ENCODE data around the gene PDE6C.

Gene PDE6C

DNA sequence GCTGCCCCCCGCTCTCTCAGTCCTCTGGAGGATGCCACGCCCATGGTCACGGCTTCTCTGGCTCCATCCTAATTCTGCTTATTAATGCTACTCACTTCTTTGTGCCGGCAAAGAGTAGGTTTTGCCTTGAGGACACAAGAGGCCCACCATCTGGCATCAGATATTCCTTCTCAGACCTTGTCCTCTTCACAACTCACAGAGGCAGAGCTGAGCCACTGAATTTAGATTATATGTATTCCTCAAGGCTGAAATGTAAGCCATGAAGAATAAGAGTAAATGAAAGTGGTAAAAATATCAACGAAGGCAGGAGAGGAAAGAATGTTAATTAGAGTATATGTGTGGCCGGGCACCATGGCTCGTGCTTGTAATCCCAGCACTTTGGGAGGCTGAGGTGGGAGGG is 17.8 kb upstream of the PDE6C start:
- DNase-seq (ENCODE audit: low read depth in 3 of 3): no peak

DNA sequence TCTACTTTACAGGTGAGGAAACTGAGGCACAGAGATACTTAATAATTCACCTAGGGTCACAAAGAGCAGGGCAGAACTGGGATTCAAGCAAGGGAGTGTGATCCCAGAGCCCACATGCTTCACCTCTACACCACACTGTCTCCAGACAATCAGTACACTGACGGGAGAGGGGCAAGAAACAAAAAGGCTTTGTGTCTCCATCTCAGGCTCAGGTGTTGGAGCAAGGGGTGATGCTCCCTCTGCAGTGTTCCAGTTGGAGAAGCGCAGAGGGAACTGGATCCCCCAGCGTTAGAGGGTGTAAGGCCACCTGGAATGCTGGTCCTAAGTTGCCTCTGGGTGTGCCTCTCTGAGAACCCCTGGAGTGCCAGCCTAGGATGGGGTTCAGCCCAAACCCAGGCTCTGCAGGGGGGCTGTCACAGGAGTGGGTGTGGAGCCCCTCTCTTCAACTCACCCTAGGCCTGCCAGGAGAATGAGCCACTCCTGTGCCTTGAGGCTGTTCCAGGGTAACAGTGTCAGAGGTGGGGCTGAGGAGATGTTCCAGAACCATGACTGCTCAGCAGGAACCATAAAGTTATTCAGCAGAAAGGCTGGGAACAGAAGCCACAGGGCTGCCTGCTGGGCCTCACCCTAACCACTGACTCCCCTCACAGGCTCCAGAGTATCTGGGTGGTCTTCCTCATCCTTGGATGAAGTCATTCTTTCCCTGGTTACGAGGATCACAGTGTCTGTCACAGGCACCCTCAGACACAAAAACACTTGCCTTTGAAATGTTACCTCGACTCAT is 16.8 kb upstream of the PDE6C start:
- no peak for DNase-seq (ENCODE audit: low read depth in 3 of 3)

DNA sequence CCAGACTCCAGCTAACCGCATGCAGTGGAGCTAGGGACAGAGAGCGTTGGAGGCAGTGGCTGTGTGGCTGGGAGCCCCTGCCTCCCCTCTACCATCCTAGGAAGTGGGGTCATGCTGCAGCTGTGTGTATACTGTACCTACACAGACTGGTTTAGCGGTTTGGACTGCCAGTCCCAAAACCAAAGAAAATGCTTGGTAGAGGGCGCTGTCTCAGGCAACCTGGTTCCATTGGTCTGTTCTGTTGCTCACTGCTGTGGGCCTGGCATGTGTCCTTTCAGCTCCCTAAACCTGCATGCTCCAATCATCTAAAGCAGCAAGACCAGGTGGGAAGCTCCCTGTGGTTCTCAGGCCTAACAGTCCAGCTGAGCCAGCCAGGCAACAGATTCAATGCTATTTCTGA is 15.8 kb upstream of the PDE6C start:
- no peak for DNase-seq (ENCODE audit: low read depth in 3 of 3)

DNA sequence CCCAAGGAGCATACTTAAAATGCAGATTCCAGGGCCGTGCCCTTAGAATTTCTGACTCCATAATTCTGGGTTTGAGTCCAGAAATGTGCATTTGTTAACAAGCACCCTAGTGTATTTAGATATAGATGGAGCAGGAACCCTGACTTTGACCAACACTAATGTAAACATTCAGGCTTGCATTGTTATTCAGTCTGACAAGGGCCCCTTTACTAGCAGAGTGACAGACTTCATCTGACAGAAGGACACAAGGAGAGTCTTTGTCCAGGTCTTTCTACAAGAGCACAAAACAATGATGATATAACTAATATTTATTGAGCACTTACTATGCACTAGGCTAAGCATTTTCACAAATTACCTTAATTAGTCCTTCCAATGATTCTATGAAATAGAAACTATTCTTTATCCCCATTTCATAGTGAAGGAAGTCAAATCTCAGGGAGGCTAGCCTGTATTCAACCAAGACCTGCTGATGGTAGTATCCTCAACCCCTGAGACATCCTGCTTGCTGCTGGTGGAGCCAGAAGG is 15.2 kb upstream of the PDE6C start:
- no peak for DNase-seq (ENCODE audit: low read depth in 3 of 3)

DNA sequence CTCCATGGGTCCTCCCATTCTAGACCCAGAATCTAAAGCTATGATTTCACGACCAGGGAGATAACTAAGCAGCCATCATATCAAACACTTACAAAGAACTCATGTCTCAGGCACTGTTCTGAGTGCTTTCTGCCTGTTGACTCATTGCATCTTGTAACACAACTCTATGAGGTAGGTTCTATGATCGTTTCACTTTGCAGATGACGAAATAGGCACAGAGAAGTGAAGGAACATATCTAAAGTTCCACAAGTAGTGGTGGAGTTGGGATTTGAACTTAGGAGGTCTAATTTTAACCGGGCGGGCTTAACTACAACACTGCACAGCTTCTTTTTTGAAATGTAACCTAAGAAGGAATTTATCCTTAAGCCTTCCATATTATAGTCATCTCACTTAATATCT is 14.2 kb upstream of the PDE6C start:
- no peak for DNase-seq (ENCODE audit: low read depth in 3 of 3)

DNA sequence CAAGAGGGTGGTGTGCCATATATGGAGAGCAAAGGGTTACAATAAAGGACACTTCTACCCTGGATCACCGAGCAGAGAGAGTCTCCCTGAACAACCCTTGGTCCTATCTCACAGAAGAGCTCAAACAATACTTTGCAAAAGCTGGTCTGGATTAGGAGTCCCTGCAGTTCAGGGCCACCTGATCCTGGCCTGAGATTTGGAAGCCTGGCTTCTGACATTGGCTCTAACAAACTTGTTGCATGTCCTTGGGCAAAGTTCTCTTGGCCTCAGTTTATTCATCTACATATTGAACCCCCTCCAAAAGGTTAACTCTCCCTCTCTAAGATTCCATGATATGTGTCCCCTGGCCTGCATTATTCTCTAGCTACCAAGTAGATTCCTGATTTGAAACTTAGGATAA is 13.0 kb upstream of the PDE6C start:
- no peak for DNase-seq (ENCODE audit: low read depth in 3 of 3)

DNA sequence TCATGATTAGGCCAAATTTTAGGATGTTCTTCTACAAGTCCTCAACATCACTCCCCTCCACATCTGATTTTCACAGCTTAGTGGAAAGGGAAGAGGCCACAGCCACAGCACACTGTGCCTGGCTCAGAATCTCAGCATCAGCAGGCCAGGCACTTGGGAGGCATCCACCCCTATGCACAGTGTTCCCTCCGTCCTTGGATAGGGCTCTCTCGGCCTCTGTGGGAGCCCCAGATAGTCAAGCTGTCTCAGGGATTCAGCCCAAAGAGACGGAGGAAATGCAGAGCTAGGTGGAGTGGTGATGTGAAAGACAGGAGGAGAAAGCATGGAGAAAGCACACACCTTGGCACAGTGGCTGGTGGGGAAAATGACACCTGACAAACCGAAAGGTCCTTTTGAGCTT is 12.6 kb upstream of the PDE6C start:
- no peak for DNase-seq (ENCODE audit: low read depth in 3 of 3)

DNA sequence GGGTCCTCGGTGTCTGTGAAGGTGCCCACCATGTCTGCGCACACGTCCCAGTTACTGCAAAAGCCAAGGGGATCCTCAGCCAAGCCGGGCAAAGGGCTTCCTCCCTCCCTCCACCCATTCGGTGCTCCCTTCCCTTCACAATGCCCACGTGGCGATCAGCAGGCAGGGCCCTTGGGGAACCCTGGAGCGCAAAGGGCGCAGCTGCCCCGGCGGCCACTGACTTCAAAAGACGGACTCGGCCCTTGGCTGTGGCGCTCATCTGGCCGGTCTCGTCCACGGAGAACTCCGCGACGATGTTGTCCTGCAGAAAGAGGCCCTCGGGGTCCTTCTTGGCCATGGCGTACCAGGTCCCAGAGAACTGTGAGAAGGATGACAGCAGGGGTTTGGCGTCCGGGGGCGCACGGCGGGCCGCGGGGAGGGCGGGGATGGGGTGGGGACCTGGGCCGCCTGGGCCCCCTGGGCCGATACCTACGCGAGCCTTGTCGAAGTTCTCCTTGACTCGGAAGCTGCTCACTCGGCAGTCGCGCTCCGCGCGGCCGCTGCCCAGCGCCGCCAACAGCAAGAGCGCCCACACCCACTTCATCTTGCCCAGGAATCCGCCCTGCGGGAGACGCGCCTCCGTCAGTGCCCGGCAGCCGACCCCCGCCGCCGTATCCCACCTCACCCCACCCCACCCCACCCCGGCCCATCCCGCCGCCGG is 11.7 kb upstream of the PDE6C start:
- no peak for DNase-seq (ENCODE audit: low read depth in 3 of 3)

DNA sequence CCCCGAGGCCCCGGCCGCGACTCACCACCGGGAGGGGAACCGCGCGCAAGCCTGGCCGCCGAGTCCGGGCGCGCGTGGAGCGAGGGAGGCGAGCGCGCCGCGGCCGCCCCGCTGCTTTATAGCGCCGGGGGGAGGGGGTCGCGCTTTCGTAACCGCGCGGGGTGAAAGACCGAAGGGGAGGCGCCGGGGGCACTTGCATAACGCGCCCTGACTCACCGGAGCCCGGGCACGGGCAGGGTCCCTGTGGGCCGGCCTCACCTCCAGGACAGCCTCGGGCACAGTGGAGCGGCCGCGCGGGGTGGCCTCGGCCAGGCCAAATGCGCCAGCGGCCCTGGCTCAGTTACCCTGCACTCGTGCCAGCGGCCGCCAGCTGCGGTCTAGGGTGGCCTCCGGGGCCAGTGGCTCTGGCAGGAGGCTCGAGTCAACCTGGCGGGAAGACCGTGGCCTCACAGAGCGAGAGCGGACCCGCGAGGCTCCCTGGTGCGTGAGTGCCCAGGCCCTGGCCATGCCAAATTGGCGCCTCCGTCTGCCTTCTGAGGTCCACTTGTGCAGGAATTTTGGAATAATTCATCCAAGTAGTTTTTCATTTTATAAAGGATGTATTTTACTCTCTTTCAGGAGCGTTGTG is 11.1 kb upstream of the PDE6C start, which contains the start of gene RBP4:
Gene RBP4 (minus strand): TSS at position 90 of the 628 bp plus-strand sequence. CDS start 207 bp downstream, outside the sequence.
- DNase-seq (ENCODE audit: low read depth in 3 of 3): no peak

DNA sequence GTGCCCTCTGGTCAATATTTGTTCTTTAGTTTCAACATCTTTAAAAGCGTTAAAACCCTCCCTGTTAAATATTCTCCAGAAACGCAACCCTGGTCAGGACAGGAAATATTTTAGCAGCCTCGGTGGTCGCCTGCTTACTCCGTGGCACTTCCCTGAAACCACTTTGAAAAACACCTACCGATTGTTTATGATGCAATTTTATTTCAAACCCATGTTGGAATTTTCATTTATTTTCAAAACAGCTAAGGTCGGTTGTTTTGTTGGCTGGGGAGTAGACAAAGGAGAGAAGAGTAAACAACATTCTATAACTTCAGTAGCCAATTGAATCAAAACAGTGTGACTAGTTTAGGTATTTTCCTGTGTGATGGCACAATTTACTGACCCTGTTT is 10.6 kb upstream of the PDE6C start:
- no peak for DNase-seq (ENCODE audit: low read depth in 3 of 3)

DNA sequence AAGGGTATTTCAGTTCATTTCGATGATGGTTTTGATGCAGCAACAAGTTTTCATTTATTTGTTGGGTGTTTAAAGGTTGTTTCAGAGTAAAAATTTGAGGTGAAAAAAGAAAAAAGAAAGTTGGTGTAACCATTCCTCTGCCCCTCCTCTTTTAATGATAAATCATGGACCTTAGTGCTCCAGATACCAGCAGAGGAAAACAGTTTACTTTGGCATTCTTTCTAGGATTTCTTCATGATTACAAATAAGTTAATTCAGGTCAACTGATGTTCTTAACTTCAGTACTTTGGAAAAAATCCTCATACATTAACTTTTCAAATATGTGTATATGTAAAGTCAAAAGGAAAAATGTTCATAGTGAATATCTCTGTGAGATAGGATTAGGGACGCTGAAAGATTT is 9.3 kb upstream of the PDE6C start:
- DNase-seq (ENCODE audit: low read depth in 3 of 3): no peak

DNA sequence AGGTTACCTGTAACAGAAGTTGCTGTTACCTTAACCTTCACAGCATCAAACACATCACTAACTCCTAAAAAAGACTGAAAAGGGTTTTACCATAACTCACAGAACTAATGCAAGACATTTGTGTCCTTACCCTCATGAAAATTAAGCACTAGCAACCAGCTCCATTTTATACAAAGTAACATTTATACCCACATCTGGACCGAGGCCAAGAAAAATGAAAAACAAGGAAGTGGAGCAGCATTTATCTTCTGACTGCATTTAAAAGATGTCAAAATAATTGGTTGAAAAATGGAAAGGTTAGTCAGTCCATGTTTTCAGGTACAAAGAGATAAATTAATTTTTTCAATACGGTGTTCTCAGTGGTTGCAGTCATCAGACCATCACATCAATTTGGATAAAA is 8.2 kb upstream of the PDE6C start:
- no peak for DNase-seq (ENCODE audit: low read depth in 3 of 3)

DNA sequence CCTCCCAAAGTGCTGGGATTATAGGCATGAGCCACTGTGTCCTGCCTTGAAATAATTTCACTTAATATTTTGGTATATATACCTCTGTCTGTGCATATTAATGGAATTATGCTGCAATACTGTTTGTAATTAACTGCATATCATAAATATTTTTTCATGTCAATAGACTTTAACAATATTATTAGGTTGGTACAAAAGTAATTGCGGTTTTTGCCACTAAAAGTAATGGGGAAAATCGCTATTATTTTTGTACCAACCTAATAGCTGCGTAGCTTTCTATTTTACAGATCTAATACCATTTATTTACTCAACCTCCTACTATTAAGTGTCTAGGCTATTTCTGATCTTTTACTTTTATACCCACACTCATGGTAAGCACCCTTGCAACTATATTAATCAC is 3.9 kb upstream of the PDE6C start:
- no peak for DNase-seq (ENCODE audit: low read depth in 3 of 3)

DNA sequence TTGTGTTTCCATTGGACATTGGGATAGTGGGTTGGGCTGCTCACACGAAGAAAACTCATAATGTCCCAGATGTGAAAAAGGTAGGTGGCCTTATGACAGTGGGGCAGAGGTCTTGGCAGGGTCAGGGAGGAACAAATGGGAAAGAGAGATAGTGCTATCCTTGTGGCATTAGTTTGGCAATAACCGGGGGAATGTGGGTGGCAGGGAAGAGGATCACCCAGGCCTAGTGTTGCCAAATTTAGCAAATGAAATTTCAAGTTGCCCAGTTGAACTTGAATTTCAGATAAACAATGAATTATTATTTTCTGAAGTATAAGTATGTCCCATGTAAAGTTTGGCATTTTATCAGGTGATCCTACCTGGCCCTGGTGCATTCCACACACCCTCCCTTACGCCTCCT is 789 bp downstream of the PDE6C start:
- DNase-seq (ENCODE audit: low read depth in 3 of 3): no peak

DNA sequence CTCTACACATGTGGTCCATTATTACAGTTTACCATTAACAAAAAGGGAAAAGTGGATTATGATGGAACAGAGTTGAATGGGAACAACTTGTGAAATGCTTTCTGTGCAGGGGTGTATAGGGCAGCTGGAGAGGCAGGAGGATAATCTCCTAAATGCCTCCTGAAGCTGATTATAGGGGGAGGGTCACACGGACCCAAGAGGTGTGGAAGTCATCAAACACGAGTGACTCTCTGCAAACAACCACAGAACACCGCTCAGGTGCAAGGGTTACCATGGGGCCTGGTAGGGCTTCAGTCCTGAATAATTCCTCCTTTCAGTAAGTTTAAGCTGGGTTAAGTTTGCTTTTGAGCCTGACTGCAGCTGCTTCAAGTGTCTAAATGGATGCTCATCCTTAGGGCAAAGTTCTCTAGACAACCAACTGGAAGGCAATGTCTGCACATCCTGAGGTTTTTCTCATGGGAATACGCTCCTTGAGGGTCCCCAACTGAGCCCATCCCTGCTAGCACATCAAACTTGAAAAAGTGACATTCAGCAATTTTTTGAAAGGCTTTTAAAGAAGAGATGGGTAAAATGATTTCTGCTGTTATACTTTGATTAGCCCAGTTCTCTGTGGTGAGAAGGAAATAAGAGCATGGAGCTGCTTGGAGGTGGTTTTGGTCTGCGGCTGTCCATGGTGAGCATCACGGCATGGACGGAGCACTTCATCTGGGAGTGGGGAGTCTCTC is 1.9 kb downstream of the PDE6C start:
- DNase-seq (ENCODE audit: low read depth in 3 of 3): no peak

DNA sequence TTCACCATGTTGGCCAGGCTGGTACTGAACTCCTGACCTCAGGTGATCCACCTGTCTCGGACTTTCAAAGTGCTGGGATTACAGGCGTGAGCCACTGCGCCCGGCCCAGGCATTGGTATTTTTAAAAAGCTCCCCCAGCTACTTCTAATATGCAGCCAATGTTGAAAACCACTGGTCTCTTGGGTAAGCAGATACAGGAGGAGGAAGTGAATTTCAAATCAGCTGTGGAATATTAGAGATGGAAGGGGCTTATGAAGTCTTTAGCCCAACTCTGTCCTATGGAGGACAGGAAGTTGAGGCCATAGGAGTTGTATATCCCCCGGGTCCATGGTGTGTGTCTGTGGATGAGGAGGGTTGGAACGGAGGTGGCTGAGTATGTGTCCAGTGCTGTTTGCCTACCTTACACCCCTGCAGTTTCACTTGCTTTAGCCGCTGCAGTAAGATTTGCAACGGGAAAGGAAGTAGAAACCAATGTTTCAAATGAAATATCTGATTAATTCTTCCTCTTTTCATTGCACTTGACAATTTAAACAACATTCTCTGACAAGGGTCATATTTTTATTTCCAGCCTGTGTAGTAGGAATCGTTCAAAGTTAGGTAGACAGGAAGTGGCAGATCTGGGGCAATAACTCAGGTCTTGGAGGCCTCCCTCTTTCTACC is 3.4 kb downstream of the PDE6C start:
- DNase-seq (ENCODE audit: low read depth in 3 of 3): no peak

DNA sequence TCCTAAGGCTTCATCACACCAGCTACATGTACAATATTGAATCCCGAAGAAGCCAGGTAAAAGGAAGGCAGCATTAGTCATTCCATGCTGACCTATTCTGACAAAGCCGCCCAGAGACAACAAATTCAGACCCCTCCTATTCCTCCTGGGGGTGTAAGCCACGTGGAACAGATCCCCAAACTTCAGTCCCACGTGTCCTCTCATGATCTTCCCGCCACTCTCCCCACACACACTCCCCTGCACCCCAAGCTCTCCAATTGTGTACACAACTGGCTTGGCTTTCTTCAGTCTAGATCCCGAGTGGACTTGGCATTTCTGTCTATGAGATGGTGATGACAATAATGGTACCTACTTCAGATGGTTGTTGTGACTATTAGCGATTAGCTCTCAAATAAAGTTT is 8.6 kb downstream of the PDE6C start:
- DNase-seq (ENCODE audit: low read depth in 3 of 3): no peak

DNA sequence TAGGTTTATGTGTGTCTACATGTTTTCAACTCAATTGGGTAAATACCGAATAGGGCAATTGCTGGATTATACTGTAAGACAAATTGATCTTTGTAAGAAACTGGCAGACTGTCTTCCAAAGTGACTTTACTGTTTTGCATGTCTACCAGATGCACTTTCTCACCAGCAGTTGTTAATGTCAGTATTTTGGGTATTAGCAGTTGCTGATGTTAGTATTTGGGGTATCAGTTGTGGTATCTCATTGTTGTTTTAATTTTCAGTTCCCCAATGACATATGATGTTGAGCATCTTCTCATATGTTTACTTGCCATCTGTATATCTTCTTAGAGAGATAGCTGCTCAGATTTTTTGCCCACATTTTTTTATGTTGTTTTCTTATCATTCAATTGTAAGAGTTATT is 10.6 kb downstream of the PDE6C start:
- no peak for DNase-seq (ENCODE audit: low read depth in 3 of 3)

DNA sequence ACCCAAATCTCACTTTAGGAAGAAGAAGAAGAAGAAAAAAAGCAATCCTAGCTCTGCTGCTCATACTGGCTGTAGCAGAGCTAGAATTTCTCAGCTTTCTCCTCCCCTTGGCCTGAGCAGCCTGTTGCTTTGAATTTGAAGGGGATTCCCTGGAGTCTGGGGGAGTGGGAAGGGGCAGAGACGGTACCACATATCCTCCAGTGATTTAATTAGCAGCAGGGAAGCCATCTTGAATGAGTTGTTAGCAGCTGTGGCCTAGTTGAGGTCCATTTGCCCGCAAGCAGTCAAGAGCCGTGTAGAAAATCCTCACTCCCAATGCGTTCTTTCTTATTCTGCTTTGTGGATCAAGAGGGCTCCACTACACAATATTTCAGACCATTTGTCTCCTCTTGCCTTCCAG is 16.5 kb downstream of the PDE6C start:
- no peak for DNase-seq (ENCODE audit: low read depth in 3 of 3)

DNA sequence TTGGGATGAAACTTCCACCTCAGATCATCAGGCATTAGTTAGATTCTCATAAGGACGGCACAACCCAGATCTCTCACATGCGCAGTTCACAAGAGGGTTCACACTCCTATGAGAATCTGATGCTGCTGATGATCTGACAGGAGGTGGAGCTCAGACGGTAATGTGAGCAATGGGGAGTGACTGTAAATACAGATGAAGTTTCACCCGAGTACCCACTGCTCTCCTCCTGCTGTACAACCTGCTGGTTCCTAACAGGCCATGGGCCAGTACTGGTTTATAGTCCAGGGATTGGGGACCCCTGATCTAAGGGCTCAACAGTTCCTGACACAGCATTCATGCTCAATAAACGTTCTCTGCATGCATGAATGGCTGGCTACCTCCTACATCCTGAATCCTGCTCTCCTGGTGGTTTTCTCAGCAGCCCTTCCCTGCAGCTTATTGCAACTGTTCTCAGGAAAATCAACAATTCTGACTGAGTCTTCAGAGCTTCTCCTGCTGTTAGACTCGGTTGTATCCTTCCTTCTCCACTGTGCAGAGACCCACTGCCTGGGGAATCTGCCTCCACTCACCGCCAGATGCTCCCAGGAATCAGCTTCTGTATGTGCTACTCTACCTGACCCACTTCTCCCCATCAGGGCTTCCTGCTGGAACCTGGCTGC is 17.4 kb downstream of the PDE6C start:
- DNase-seq (ENCODE audit: low read depth in 3 of 3): no peak

Data from stimulated activated CD4-positive, alpha-beta T cell treated with anti-CD3 and anti-CD28 coated beads, TNF-alpha, amount 100 ng/mL, for 24 hours (primary cell).